ENCODE measurements around the gene MTX3.

The MTX3 gene

DNA sequence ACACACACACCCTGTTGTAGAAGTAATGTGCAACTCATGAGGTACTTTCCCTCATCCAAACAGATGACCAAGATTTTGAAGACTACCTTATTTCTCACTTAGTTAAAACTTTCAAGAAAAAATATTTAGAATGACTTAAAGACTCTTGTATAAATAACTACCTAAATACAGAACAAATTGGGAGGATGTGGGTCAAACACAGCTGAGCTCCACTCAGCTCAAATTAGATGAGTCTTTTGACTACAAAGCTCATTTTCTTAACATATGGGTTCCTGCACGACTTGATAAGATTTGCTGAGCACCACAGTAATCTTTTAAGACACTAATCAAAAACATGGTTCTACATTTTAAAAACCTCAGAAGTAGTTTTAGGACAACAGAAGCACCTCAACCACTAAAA lies 8.9 kb downstream of the MTX3 start:
- no peak for DNase-seq (ENCODE audit: low spot score)

DNA sequence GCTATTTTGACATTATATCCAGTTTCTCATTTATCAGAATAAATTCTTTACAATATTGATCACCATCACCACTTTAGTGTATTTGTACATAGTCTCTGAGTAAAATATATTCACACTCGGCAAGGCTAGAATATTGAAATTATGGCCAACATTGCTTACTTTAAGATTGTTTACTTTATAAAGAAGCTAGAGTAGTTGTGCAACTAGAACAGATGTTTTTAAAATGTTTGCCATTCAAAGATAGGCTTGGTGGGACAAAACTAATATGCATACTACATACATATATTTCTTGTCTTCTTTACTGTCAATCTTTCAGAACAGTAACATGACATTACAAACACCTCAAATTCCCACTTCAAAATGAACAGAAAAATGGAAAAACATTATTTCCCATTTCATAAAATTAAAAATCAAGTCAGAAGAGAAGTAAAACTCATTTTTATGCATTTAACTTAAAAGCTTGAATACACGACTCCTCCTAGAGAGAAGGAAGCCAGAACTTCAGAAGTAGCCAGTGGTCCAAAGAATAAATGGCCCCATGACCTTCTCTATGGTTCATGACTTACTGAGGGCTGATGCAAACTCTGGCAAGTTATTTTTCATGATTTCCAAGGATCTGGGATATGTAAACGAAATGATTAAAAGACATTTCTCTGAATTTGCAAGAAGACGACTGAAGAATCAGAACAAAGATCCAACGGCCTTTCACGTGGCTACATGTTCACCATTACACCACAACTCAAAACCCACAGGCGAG lies 14.1 kb downstream of the MTX3 start:
- DNase-seq (ENCODE audit: low spot score): no peak

DNA sequence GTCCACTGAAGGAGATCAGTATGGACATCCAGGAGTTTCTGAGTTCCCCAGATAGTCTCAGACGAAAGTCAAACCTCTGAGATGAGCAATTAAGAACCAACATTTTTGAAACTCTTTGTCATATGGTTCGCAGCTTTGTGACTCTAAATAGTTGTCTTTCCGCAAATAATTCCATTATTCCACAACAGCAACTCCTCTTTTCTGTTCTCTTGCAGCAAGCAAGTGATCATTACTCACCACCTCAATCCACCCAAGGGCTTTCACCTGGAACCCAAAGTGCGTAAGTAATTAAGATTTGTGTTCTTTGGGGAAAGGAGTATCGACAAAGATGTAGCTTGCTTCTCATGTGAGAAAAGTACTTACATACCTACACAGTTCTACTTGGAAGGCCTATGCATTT lies 15.6 kb downstream of the MTX3 start:
- DNase-seq (ENCODE audit: low spot score): no peak

DNA sequence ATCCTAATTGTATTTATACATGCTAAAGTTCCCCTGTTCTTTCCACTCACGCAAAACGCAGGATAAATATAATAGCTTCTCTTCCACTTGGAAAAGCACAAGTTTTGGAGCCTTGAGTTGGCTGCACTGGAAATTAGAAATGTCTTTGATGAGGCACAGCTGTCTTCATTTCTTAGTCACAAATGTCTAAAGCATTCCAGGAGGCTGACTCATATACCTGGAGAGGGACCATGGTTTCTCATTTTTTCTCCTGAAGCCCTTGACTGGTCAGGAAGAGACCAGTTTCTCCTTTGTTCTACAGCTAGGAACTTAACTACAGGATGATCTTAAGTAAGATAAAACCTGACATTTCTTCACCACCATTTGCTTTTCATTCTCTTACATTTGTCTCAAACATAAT lies 16.2 kb downstream of the MTX3 start:
- no peak for DNase-seq (ENCODE audit: low spot score)

DNA sequence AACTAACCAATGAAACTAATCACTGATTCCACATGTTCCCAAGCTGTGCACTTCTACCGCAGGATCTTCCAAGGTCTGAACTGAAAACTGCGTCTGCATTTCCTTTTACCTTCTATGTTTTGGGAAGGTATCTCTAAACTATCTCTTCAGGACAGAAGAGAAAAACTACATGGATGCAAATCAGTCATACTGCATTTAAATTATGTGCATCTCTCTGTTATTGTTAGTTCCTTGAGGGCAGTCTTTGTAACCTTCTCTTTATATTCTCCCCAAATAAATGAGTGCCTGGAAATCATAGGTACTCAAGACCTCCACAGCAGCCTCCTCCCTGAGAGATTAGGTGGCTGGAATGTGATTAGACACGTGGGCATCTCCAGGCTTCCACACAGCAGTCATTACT lies 17.1 kb downstream of the MTX3 start:
- DNase-seq (ENCODE audit: low spot score): no peak

- peak; percentile 52 for DNase-seq (ENCODE audit: low spot score)
Measured at GRCh38 chr5:79973511-79973910, 17.6 kb downstream of the MTX3 start.

DNA sequence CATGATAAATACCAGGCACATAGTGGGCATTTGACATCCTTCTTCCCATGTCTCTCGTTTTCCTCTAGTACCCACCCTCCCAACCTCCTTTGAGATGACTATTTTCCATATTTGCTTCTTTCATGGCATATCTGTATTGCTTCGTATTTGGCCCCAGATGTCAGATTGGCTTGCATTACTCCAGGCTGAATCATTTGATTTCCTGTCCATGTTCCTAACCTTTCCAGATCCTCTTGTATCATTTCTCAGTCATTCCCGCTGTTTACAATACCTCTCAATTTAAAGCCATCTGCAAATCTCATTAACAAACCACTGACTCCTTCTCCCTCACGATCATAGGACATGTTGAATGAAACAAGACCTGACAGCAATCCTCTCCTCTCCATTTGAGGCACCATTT lies 19.9 kb downstream of the MTX3 start:
- no peak for DNase-seq (ENCODE audit: low spot score)

DNA sequence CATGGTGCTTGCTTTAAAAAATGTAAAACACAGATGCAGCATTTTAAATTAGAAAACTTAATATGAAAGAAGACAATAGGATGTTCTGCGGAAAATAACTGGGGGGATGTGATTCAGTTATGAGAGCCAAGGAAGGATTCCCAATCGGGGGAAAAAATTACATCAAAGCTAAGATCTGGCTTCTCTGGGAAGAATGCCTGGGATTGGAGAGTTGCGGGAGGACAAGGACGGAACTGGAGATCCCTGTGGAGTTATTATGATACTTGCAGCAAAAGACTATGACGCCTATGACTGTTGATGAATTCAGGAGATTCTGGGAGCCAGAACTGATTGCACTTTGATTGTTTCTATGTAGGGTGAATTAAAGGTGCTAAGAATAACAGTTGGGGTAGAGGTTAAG lies 24.6 kb downstream of the MTX3 start:
- DNase-seq (ENCODE audit: low spot score): no peak

- no peak for DNase-seq (ENCODE audit: low spot score)
Measured at GRCh38 chr5:79964136-79964535, 26.9 kb downstream of the MTX3 start.

DNA sequence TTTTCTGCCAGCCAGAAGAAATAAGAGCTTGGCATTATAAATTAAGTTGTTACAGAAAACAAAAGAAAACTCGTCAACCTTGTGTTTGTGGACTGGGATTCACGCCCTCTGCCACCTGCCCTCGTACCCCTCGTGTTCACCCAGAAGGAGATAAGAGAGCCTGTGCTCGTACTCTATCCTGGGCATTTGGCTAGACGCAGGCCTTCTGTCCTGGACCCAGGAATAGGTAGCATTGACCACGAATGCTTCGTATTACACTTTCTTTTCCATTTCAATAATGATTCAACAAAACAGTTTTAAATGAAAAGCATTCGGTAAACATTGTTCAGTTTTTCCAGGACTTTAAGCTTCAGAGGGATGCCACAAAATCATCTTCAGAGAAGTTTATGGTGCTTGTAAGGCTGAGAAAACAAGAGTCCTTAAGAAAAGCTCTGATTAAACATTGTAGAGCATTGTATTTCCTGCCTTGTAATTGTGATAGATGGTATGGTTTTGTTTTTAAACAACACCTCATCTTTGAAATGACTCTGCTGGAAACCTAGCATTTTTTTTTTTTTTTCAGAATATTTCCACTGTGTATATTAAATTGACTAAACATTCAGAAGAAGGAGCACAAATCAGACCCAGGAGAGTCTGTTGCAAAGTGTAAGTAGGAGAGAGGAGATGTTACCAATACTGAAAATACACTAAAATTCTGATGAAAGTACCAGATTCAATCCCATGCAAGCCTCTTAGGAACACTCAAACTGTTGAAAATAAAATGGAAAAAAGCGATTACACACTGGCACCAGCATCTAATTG lies 27.6 kb downstream of the MTX3 start:
- no peak for DNase-seq (ENCODE audit: low spot score)

DNA sequence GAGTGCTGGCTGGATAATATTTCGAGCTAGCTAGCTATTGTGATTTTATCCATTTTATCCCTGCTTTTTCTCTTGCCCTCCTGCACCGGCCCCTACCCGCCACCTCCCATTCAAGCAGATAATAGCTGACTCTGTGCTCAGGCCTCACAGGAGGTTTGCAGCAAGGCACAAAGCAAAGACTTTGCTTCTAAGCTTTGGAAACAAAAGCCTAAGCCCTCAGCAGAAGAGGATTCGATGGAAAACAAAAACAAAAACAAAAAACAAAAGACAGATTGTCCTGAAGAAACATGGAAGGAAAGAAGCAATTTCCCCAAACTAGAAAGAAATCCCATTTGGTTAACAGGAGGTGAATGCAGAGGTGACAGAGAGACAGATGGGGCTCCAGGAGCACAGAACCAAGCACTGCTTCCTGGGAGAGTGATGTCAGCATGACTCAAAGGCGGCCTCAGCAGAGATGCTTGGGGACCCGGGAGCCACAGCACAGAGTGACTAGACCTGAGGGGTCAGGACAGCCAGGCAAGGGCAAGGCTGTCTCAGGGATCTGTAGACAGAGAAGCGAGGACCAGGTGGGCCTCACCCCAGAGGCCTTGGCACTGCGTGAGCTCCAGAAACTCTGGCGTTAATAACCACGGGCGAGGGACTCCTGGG lies 28.4 kb downstream of the MTX3 start:
- DNase-seq (ENCODE audit: low spot score): peak; percentile 63

DNA sequence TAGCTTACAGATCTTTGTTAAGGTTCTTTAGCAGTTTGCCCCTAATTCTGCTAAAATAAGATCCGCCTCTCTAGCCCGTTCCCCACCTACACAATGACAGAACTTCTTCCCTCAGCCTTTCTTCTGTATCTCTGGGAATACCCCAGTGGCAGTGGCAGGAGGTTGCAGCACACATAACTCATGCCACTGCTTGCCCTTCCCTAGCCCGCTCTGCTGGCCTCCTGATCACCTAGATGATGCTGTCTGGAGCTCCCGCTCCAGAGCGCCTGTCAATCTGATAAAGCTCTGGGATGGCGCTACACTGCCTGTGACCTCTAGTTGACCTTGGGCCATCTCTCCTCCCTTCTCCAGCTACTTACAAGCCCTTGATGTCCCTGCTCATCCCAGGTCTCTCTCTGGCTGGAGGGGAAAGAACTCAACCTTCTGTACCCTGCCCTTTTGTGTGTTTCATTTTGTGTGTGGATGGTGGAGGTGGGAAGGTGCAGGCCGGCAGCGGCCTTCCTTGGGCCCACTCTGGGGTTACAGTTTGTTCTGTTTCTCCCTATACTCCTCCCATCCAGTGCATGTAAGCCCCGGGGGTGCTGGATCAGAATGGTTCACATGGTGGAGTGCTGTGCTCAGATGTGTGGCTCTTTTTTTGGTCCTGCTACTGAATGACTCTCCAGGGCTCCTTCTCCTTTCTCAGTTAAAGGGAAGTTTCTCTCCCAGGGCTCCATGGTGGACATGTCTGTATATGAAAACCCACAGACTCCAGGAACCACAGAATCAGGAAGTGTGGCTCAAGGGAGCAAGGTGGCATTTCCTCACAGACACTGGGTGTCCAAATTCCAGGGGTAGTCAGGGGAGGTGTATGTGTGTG lies 29.1 kb downstream of the MTX3 start:
- no peak for DNase-seq (ENCODE audit: low spot score)

GRCh38 chr5:79959407-79959806 lies 31.7 kb downstream of the MTX3 start:
- DNase-seq (ENCODE audit: low spot score): no peak

GRCh38 chr5:79955941-79956670 lies 35.0 kb downstream of the MTX3 start:
- DNase-seq (ENCODE audit: low spot score): no peak

- DNase-seq (ENCODE audit: low spot score): no peak
Measured at GRCh38 chr5:79955356-79955895, 35.6 kb downstream of the MTX3 start.

GRCh38 chr5:79954620-79955019 lies 36.4 kb downstream of the MTX3 start:
- DNase-seq (ENCODE audit: low spot score): no peak

GRCh38 chr5:79947567-79947966 lies 43.5 kb downstream of the MTX3 start:
- no peak for DNase-seq (ENCODE audit: low spot score)

- DNase-seq (ENCODE audit: low spot score): no peak
Measured at GRCh38 chr5:79938468-79938867, 52.6 kb downstream of the MTX3 start.

DNA sequence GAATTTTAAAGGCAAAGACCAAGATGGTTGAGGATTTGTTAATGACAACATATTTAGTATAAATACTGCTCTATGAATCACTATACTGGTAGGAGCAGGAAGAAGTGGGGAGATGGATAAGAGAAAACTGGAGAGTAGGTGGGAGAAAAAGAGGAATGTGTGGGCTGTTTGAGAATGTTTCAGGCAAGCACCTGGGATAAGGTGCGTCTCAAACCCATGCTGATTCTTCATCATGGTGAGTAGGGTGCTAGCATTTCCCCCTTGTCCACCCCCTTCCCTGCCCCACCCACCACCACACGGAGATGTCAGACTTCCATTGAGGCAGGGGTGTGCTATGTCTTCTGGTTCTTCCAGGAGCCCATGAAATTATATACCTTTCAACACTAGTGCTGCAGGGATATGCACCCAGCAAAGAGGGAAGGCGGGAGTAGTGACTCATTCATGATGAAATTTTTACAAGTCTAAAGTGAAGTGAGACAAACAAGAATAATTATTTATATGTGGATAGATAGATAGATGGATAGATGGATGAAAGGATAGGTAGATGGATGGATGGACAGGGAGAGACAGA lies 54.3 kb downstream of the MTX3 start:
- DNase-seq (ENCODE audit: low spot score): no peak

- no peak for DNase-seq (ENCODE audit: low spot score)
Measured at GRCh38 chr5:79936002-79936645, 54.9 kb downstream of the MTX3 start.

All from ecto neural progenitor cell (in vitro differentiated cells).